Adrenal gland (tissue), 19 donors: ENCODE results near the gene SNX9. TPM values are rescaled to one million over a fixed set of nuclear protein-coding genes. Genes with fewer than 3 reads are reported as not detected.

Experiments used
- DNase-seq, 7 donors: peaks; one replicate each; pipeline ENCODE4 v3.0.0-alpha.2; 2019 to 2020
- H3K27ac ChIP-seq, 5 donors: fragments of 200-600 bp; sonication (generic) in 4 of 5; 1 replicate in 3 of 5; 2 replicates in 2 of 5; pipeline versions ENCODE4 v1.5.1 to v1.8.0; 2016 to 2020; ENCODE audit warnings: mild to moderate bottlenecking in 1 of 5
- H3K27me3 ChIP-seq: fragments of 200-600 bp; 2 replicates; pipeline ENCODE4 v1.8.0; 2021
- H3K36me3 ChIP-seq, 2 donors: fragments of 200-600 bp; replicated peaks in 1 of 2; 1 replicate in 1 of 2; 2 replicates in 1 of 2; pipeline versions ENCODE4 v1.5.1 to v1.8.0; 2018 to 2022
- H3K4me1 ChIP-seq, 2 donors: fragments of 200-600 bp; replicated peaks in 1 of 2; 1 replicate in 1 of 2; 2 replicates in 1 of 2; pipeline versions ENCODE4 v1.5.1 to v1.8.0; 2018 to 2021
- H3K4me3 ChIP-seq, 4 donors: fragments of 200-600 bp; sonication (generic) in 3 of 4; one replicate each; pipeline ENCODE4 v1.5.1; 2016 to 2018
- H3K9me3 ChIP-seq, 3 donors: fragments of 200-600 bp; sonication (generic) in 1 of 3; replicated peaks in 1 of 3; 1 replicate in 2 of 3; 2 replicates in 1 of 3; pipeline versions ENCODE4 v1.5.1 to v1.8.0; 2016 to 2021
- POLR2A ChIP-seq, 2 donors: fragments of 450-650 bp; IDR thresholded peaks; one replicate each; pipeline ENCODE4 v1.6.1; 2017; ENCODE audit warnings: antibody characterized with exemption in 2 of 2, mild to moderate bottlenecking in 2 of 2, moderate library complexity in 1 of 2
- WGBS, 4 donors: extraction: QIAGEN DNeasy Blood & Tissue Kit in 2 of 4; methylation state at CpG; one replicate each; pipeline versions ENCODE4 v1.1.5 to v1.1.7; 2013 to 2017; 5-methylcytosine and 5-hydroxymethylcytosine counted together
- intact Hi-C, 2 donors: fragments of 100-400 bp; cut with DNase I; formaldehyde crosslinking; loops; one replicate each; pipeline versions ENCODE4 v1.14.1 to v1.15.0; 2022 to 2023
- long read RNA-seq, 10 donors: library from polyadenylated mRNA in 3 of 10; unstranded in 2 of 10; stranded (forward) in 1 of 10; transcript quantifications; one replicate each; pipeline ENCODE4 v2.0.0 and lab custom pipeline, GENCODE V29; 2021 to 2026
- polyA plus RNA-seq, 3 donors: library from polyadenylated mRNA; stranded (reverse); fragments of 200-250 nt in 2 of 3; fragments of 350-450 nt in 1 of 3; fragmentation: Illumina TruSeq in 1 of 3; extraction: RNeasy Lipid Tissue Mini Kit (QIAGEN cat#74804) in 1 of 3; gene quantifications; one replicate each; pipeline ENCODE4 v1.2.3, GENCODE V29; 2013 to 2014
- total RNA-seq, 9 donors: library from RNA; depleted of rRNA in 4 of 9; stranded (reverse); fragments of >200 nt in 4 of 9; fragments of 120-200 nt in 1 of 9; fragmentation: NEBNext Ultra II Directional in 1 of 9; extraction: Animal tissue kit (Norgen Biotek cat#: 25700) in 1 of 9; gene quantifications; one replicate each; pipeline versions ENCODE4 v1.1.0 to v1.2.4, GENCODE V29; 2013 to 2023
- TF ChIP-seq, protein P1 (sequence below), 6 experiments: fragments of 450-650 bp in 4 of 6; fragments of 200-600 bp in 2 of 6; sonication (generic) in 1 of 6; IDR thresholded peaks; 1 replicate in 5 of 6; 2 replicates in 1 of 6; pipeline versions ENCODE4 v1.5.1 to v1.8.0; 2016 to 2021; ENCODE audit warnings: antibody characterized with exemption in 6 of 6, mild to moderate bottlenecking in 2 of 6, moderate library complexity in 1 of 6
- donor health status: healthy with polysubstance abuse.
- donor health status: Bipolar disorder and iron deficiency.
- donor health status: DM: yes; HTN: yes; CAD: no.
- donor health status: DM: no; HTN: no; CAD: no.
- donor health status: DM: no; HTN: no; CAD: no.
- donor health status: DM: yes; HTN: yes; CAD: no.

The SNX9 gene
- 10 to 100 TPM; 31.2 to 59.6 (median 51.2) TPM for total RNA-seq
- polyA plus RNA-seq = 10 to 100 TPM; 27.7 to 49.9 (median 38.1) TPM
- long read RNA-seq, donor 1, full-length matches to known transcripts = 14 of 24 reads
- long read RNA-seq, donor 1, partial matches to known transcripts = 10 of 24 reads
- long read RNA-seq, donor 1, other reads (novel, unspliced or antisense) = 0 of 24 reads
- long read RNA-seq, donor 2, full-length matches to known transcripts = 9 of 9 reads
- long read RNA-seq, donor 2, partial matches to known transcripts = 0 of 9 reads
- long read RNA-seq, donor 2, other reads (novel, unspliced or antisense) = 0 of 9 reads
- long read RNA-seq, donor 3, full-length matches to known transcripts = 5 of 5 reads
- long read RNA-seq, donor 3, partial matches to known transcripts = 0 of 5 reads
- long read RNA-seq, donor 3, other reads (novel, unspliced or antisense) = 0 of 5 reads
- long read RNA-seq, donor 4, full-length matches to known transcripts = 4 of 15 reads
- long read RNA-seq, donor 4, partial matches to known transcripts = 5 of 15 reads
- long read RNA-seq, donor 4, other reads (novel, unspliced or antisense) = 6 of 15 reads
- long read RNA-seq, donor 5, full-length matches to known transcripts = 220 of 237 reads
- long read RNA-seq, donor 5, partial matches to known transcripts = 10 of 237 reads
- long read RNA-seq, donor 5, other reads (novel, unspliced or antisense) = 7 of 237 reads
- long read RNA-seq, donor 6, full-length matches to known transcripts = 1 of 7 reads
- long read RNA-seq, donor 6, partial matches to known transcripts = 2 of 7 reads
- long read RNA-seq, donor 6, other reads (novel, unspliced or antisense) = 4 of 7 reads
- long read RNA-seq, donor 7, full-length matches to known transcripts = 2 of 7 reads
- long read RNA-seq, donor 7, partial matches to known transcripts = 5 of 7 reads
- long read RNA-seq, donor 7, other reads (novel, unspliced or antisense) = 0 of 7 reads
- long read RNA-seq, donor 8, full-length matches to known transcripts = 16 of 16 reads
- long read RNA-seq, donor 8, partial matches to known transcripts = 0 of 16 reads
- long read RNA-seq, donor 8, other reads (novel, unspliced or antisense) = 0 of 16 reads
- long read RNA-seq, donor 9, full-length matches to known transcripts = 8 of 8 reads
- long read RNA-seq, donor 9, partial matches to known transcripts = 0 of 8 reads
- long read RNA-seq, donor 9, other reads (novel, unspliced or antisense) = 0 of 8 reads
- long read RNA-seq, donor 10, full-length matches to known transcripts = 10 of 10 reads
- long read RNA-seq, donor 10, partial matches to known transcripts = 0 of 10 reads
- long read RNA-seq, donor 10, other reads (novel, unspliced or antisense) = 0 of 10 reads

GRCh38 chr6:157823001-157823527 lies at the start of gene SNX9:
SNX9 (plus strand) TSS chr6:157823246; CDS start chr6:157823435, 189 bp downstream.
- H3K9me3 ChIP-seq = no peaks in the 10 kb centered on the region
- H3K4me3 ChIP-seq = peak within 1 kb of the TSS; percentile 64 to 100 (median 90)
- no peaks in the 10 kb centered on the region for H3K27me3 ChIP-seq
- peaks cover 0 to 16% of the 10 kb centered on the region in 2 donors for H3K4me1 ChIP-seq
- no peaks in the 10 kb centered on the region for H3K36me3 ChIP-seq
- intact Hi-C loops = loop anchor here in 1 of 2 donors (10.0 kb wide), 1 partner anchor 52 kb away; no protein-coding TSS in a partner anchor
- TF ChIP-seq POLR2A (IDR thresholded peaks at IDR 0.05) = peak; percentile 78 to 94
- TF ChIP-seq, protein P1, sequence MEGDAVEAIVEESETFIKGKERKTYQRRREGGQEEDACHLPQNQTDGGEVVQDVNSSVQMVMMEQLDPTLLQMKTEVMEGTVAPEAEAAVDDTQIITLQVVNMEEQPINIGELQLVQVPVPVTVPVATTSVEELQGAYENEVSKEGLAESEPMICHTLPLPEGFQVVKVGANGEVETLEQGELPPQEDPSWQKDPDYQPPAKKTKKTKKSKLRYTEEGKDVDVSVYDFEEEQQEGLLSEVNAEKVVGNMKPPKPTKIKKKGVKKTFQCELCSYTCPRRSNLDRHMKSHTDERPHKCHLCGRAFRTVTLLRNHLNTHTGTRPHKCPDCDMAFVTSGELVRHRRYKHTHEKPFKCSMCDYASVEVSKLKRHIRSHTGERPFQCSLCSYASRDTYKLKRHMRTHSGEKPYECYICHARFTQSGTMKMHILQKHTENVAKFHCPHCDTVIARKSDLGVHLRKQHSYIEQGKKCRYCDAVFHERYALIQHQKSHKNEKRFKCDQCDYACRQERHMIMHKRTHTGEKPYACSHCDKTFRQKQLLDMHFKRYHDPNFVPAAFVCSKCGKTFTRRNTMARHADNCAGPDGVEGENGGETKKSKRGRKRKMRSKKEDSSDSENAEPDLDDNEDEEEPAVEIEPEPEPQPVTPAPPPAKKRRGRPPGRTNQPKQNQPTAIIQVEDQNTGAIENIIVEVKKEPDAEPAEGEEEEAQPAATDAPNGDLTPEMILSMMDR (IDR thresholded peaks at IDR 0.05) = peak in 2 of 6 experiments; percentile 37 to 61
- H3K27ac ChIP-seq = peak within 1 kb of the TSS; percentile 79 to 100 (median 99)
- peak; percentile 74 to 86 (median 81) for DNase-seq
- WGBS, 4 donors = 0 to 8% (median 1%) methylated on average over 4 to 92 of the region's 92 CpGs

GRCh38 chr6:157773248-157773773 lies 49.7 kb upstream of the SNX9 start:
- WGBS, 4 donors = 64 to 71% (median 69%) methylated on average over 9 to 10 of the region's 10 CpGs
- H3K4me1 ChIP-seq = peaks cover 0 to 4% of the 10 kb centered on the region in 2 donors
- TF ChIP-seq POLR2A (IDR thresholded peaks at IDR 0.05) = no peak
- TF ChIP-seq, protein P1 (IDR thresholded peaks at IDR 0.05) = no peak
- H3K27me3 ChIP-seq = no peaks in the 10 kb centered on the region
- DNase-seq = no peak
- H3K4me3 ChIP-seq = no peak overlapping the region
- no peaks in the 10 kb centered on the region for H3K9me3 ChIP-seq
- no peaks in the 10 kb centered on the region for H3K36me3 ChIP-seq
- H3K27ac ChIP-seq = no peak overlapping the region
- intact Hi-C loops = no loop called here

DNA sequence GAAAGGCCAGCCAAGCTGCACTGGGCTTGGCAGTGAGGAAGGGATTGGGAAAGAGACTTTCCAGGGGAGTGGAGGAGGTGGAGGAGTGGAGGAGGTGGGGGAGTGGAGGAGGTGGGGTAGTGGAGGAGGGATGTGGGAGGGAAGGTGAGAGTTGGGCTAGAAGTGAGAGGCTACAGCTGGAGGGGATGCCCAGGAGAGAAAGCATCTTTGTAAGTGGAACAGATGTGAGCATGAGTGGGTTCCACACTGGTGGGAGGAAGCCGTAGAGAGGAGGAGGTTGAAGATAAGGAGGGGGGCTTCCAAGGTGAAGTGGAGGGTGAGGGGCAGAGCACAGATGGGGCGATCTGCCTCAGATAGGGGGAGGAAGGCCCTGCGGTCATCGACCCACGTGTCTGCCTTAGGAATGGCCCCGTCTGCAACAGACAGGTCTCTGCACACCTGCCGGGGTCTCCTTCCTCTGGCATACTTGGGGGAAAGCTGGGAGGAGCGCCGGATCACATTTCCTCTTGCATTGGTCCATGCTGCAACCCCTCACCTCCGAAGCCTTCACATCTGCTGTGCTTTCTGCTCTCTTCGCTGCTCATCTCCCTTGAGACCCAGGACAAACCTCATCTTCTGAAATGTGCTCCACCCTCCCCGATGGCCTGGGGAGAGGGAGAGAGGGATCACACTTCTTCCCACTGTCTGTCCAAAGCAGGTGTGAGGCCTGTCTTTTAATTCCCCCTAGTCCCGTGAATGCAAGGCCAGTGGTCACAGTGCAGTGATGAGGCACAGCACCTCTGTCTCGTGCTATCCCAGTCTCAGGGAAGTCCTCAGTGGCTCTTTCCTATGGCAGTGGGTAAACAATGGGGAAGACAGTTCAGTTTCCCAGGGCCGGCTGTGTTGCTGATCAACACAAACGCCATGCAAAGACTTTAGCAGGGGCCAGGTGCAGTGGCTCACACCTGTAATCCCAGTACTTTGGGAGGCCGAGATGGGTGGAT lies 48.6 kb upstream of the SNX9 start:
- intact Hi-C loops = no loop called here
- WGBS, 4 donors = 75 to 83% (median 77%) methylated on average over 13 to 17 of the region's 17 CpGs
- no peaks in the 10 kb centered on the region for H3K36me3 ChIP-seq
- H3K27ac ChIP-seq = no peak overlapping the region
- no peak overlapping the region for H3K4me3 ChIP-seq
- H3K9me3 ChIP-seq = no peaks in the 10 kb centered on the region
- DNase-seq = peak in 1 of 7 donors; percentile 36
- no peak for TF ChIP-seq POLR2A (IDR thresholded peaks at IDR 0.05)
- TF ChIP-seq, protein P1 (IDR thresholded peaks at IDR 0.05) = no peak
- H3K4me1 ChIP-seq = no peaks in the 10 kb centered on the region
- H3K27me3 ChIP-seq = no peaks in the 10 kb centered on the region
